ENCODE data around the gene CLEC18C.
"Not testable (repeated sequence)": the region's sequence is repeated elsewhere in the genome, so short reads cannot be mapped to it uniquely, and the experiment has no call there.

DNA sequence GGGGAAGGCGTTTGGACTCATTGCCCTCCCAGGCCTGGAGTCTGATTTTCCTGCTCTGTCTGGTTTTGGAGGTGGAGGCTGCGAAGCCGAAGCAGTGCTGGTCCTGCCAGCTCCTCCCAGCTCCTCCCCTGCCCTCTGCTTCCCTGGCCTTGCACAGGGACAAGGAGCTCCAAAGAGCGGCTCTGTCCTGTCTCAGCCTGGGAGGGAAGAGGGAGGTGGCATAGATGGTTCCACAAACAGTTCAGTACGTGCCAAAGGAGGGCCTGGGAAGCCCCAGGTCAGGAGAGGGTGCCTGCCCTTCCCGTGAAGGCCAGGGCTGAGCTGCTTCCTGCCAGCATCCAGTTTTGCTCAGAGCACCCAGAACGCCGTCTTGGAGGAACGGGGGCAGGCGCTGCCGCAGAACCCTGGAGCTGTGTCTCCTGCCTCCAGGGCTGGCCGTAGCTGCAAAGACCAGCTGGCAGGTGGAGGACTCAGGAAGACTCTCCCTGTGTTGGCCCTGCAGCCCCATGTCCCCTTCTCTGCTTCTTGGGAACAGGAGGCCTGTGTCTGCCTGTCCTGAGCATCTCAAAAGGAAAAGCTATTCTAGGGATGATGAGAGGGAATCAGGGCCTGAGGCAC lies 23.2 kb downstream of the CLEC18C start:
- TF ChIP-seq, protein P1, sequence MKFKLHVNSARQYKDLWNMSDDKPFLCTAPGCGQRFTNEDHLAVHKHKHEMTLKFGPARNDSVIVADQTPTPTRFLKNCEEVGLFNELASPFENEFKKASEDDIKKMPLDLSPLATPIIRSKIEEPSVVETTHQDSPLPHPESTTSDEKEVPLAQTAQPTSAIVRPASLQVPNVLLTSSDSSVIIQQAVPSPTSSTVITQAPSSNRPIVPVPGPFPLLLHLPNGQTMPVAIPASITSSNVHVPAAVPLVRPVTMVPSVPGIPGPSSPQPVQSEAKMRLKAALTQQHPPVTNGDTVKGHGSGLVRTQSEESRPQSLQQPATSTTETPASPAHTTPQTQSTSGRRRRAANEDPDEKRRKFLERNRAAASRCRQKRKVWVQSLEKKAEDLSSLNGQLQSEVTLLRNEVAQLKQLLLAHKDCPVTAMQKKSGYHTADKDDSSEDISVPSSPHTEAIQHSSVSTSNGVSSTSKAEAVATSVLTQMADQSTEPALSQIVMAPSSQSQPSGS (tag by site-specific recombination; IDR thresholded peaks at IDR 0.05; ENCODE audit: low read depth): not testable (repeated sequence)
- not testable (repeated sequence) for TF ChIP-seq ZIC2 (tag by site-specific recombination; IDR thresholded peaks at IDR 0.05)

Data from HEK293 (cell line).